Progenitor cell of endocrine pancreas (in vitro differentiated cells): ENCODE data around the gene PHLDB1. TPM values are rescaled to one million over a fixed set of nuclear protein-coding genes. Genes with fewer than 3 reads are reported as not detected.
A peak's percentile ranks its signal among the peaks of the same experiment; 100 is the strongest.

ENCODE experiments used
- DNase-seq: peaks from one replicate; pipeline ENCODE4 v3.0.0; 2021; ENCODE audit warnings: low spot score; ENCODE audit not compliant: unreplicated experiment
- H3K27ac Mint-ChIP-seq: 2 replicates; pipeline ENCODE4 v1.8.0; 2021; ENCODE audit warnings: mild to moderate bottlenecking, moderate library complexity, mixed read lengths
- H3K27me3 Mint-ChIP-seq: 2 replicates; pipeline ENCODE4 v1.8.0; 2021; ENCODE audit warnings: mixed read lengths
- H3K36me3 Mint-ChIP-seq: 2 replicates; pipeline ENCODE4 v1.8.0; 2022; ENCODE audit warnings: mixed read lengths; ENCODE audit not compliant: insufficient read depth
- H3K4me1 Mint-ChIP-seq: 2 replicates; pipeline ENCODE4 v1.8.0; 2021; ENCODE audit warnings: low read depth, mixed read lengths
- H3K4me3 Mint-ChIP-seq: 2 replicates; pipeline ENCODE4 v1.8.0; 2021; ENCODE audit warnings: low read depth, mild to moderate bottlenecking, moderate library complexity, mixed read lengths
- H3K9me3 Mint-ChIP-seq: 2 replicates; pipeline ENCODE4 v1.8.0; 2021; ENCODE audit warnings: low read depth, mixed read lengths
- total RNA-seq: library from RNA; stranded (reverse); gene quantifications from 2 replicates; pipeline ENCODE4 v1.2.1, GENCODE V29; 2021
- TF ChIP-seq, protein P1 (sequence below): fragments of 200-600 bp; sonication (generic); IDR thresholded peaks from one replicate; pipeline ENCODE4 v1.5.0; 2021; ENCODE audit warnings: antibody characterized with exemption, mild to moderate bottlenecking; ENCODE audit not compliant: unreplicated experiment

PHLDB1 gene
- total RNA-seq, 1 donor from 2014 or later, result 110 TPM

DNA sequence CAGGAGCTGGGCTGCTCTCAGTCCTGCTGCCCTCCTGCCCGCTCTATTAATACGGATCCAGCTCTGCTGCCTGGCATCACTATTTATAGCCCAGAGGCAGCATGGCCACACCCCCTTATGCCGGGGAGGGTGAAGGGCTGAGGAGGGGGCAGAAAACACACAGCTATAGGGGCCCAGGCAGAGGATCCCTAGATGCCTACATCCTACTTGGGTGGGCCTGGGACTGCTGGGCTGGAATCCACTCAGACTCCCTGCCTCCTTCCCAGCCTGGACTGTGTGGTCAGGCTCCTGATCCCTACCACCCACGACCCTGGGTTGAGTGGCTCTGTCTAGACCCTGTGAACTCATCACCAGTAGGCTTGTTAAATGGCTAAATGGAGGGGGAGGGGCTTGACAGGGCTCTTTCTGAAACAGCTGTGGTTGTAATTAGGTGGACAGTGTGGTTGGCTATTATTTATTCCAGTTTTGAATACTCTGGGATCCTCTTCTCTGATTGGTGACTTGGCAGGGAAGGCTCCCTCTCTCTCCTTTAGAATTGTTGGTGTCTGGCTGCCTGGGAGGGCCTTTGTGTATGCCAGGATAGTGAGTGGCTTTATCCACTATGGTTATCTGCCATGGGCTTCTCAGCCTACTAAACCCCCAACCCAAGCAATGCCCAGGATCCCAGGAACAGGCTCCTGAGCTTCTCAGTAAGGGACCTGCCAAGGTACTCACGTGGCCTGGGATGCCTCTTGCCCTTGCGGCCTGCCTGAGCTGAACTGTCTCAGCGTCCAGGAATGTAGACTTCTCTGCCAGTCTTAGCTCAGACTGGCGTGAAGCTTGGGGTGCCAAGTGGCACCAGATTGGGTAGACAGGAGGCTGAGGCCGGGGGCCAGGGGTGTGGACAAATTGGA is 15.2 kb downstream of the PHLDB1 start:
- Mint-ChIP-seq H3K27ac (no peak overlapping the region), H3K27me3 (no peaks in the 10 kb centered on the region), H3K4me1 (peaks cover 32% of the 10 kb centered on the region), H3K9me3 (no peaks in the 10 kb centered on the region), H3K4me3 (peak overlapping the region; percentile 84), H3K36me3 (peaks cover 2% of the 10 kb centered on the region)
- TF ChIP-seq, protein P1, sequence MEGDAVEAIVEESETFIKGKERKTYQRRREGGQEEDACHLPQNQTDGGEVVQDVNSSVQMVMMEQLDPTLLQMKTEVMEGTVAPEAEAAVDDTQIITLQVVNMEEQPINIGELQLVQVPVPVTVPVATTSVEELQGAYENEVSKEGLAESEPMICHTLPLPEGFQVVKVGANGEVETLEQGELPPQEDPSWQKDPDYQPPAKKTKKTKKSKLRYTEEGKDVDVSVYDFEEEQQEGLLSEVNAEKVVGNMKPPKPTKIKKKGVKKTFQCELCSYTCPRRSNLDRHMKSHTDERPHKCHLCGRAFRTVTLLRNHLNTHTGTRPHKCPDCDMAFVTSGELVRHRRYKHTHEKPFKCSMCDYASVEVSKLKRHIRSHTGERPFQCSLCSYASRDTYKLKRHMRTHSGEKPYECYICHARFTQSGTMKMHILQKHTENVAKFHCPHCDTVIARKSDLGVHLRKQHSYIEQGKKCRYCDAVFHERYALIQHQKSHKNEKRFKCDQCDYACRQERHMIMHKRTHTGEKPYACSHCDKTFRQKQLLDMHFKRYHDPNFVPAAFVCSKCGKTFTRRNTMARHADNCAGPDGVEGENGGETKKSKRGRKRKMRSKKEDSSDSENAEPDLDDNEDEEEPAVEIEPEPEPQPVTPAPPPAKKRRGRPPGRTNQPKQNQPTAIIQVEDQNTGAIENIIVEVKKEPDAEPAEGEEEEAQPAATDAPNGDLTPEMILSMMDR, result no peak
- DNase-seq, result no peak

DNA sequence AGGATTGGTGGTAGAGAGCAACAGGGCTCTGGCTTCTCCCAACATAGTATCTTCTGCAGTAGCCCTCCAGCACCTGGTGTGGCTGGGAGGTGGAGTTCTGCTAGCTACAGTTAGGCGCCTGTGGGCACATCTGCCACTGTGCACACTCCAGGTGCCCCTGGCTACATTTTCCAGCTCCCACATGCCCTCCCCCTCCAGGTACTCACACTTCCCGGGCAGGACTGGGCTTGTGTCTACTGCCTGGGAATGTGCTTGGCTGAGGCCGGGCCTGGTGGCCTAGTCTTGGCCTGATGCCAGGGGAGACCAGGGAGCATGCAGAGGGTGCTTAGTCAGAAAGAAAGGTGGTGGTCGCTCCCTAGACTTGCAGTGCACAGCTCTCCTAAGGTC is 15.8 kb downstream of the PHLDB1 start:
- H3K27me3 Mint-ChIP-seq, result no peaks in the 10 kb centered on the region
- DNase-seq, result no peak
- peaks cover 25% of the 10 kb centered on the region for H3K4me1 Mint-ChIP-seq
- TF ChIP-seq, protein P1, result no peak
- no peak overlapping the region for H3K27ac Mint-ChIP-seq
- H3K36me3 Mint-ChIP-seq, result peaks cover 3% of the 10 kb centered on the region
- no peak overlapping the region for H3K4me3 Mint-ChIP-seq
- no peaks in the 10 kb centered on the region for H3K9me3 Mint-ChIP-seq

DNA sequence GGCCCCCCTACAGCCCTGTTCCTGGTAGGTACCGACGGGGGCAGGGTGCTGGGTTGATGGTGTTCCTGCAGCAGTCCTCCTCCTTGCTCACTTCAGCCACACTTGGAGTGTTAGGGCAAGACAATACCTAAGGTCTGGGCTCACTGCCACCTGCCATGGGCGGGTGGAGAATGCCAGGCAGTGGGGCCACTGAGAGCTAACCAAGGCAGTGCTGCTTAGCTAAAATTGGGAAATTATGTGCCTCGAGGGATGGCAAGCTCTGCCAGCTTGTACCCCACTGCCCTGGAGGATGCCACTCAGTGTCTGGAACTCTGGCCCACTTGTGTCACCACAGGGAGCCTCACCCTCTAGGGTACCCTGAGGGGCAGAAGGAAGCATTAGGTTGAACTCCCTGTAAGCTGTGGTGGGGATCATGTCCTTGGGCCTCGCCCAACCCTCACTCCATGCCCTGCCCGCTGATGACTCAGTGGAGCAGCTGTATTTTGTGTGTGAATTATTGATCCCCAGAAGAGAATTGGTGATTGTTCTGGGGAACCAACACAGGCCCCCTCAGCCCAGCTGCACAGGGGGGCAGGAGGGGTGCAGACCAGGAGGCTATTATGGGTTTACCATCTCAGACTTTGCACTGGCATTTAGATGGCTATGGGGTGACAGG is 17.7 kb downstream of the PHLDB1 start:
- peaks cover 15% of the 10 kb centered on the region for H3K4me1 Mint-ChIP-seq
- no peak overlapping the region for H3K4me3 Mint-ChIP-seq
- H3K36me3 Mint-ChIP-seq, result peaks cover 10% of the 10 kb centered on the region
- DNase-seq, result no peak
- no peaks in the 10 kb centered on the region for H3K9me3 Mint-ChIP-seq
- TF ChIP-seq, protein P1, result no peak
- H3K27me3 Mint-ChIP-seq, result no peaks in the 10 kb centered on the region
- H3K27ac Mint-ChIP-seq, result no peak overlapping the region

DNA sequence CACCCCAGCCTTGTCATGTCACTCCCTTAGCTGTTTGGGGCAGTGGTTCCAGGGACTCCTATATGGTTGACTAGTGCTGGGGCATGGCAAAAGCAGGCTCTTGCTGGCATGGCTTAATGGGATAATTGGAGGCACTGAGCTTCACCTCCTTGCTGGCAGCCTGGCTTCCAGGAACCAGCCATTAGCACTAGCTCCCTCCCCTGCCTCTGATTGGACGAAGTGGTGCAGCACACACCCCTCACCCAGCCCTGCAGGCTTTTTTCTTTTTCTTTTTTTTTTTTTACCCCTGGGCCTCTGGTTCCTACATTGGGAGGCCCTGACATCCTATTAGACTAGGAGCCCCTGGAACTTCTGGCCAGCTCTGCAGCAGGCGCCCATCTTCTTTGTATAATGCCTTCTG is 18.6 kb downstream of the PHLDB1 start:
- Mint-ChIP-seq H3K4me1 (peaks cover 9% of the 10 kb centered on the region), H3K9me3 (no peaks in the 10 kb centered on the region), H3K27ac (no peak overlapping the region), H3K36me3 (peaks cover 10% of the 10 kb centered on the region), H3K27me3 (no peaks in the 10 kb centered on the region), H3K4me3 (no peak overlapping the region)
- TF ChIP-seq, protein P1, result no peak
- no peak for DNase-seq

DNA sequence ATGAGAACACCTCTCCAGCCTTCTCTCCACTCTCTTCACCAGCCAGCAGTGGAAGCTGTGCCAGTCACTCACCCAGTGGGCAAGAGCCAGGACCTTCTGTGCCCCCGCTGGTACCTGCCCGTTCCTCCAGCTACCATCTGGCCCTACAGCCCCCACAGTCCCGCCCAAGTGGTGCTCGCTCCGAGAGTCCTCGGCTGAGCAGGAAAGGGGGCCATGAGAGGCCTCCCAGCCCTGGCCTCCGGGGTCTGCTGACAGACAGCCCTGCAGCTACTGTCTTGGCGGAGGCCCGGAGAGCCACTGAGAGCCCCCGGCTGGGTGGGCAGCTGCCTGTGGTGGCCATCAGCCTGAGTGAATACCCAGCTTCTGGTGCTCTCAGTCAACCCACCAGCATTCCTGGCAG is 20.2 kb downstream of the PHLDB1 start:
- TF ChIP-seq, protein P1, result no peak
- H3K27me3 Mint-ChIP-seq, result no peaks in the 10 kb centered on the region
- peaks cover 4% of the 10 kb centered on the region for H3K4me1 Mint-ChIP-seq
- H3K27ac Mint-ChIP-seq, result no peak overlapping the region
- no peak for DNase-seq
- no peaks in the 10 kb centered on the region for H3K9me3 Mint-ChIP-seq
- no peak overlapping the region for H3K4me3 Mint-ChIP-seq
- peaks cover 15% of the 10 kb centered on the region for H3K36me3 Mint-ChIP-seq
